ENCODE measurements around the gene TNS3.

The TNS3 gene

GRCh38 chr7:47379629-47380324, 202.1 kb downstream of the TNS3 start:
- no peak for DNase-seq (ENCODE audit: low read depth)
- H3K4me3 ChIP-seq (ENCODE audit: low read depth, low read length), result no peak overlapping the region

GRCh38 chr7:47378728-47379395, 203.0 kb downstream of the TNS3 start:
- H3K4me3 ChIP-seq (ENCODE audit: low read depth, low read length), result no peak overlapping the region
- no peak for TF ChIP-seq CTCF (IDR thresholded peaks at IDR 0.05; ENCODE audit: low read depth, low read length)
- no peak for TF ChIP-seq MAX (IDR thresholded peaks at IDR 0.05; ENCODE audit: low read depth, low read length)
- TF ChIP-seq MYC (IDR thresholded peaks at IDR 0.05; ENCODE audit: low read depth, low read length), result no peak
- TF ChIP-seq POLR2A (IDR thresholded peaks at IDR 0.05; ENCODE audit: extremely low read depth, insufficient read length), result no peak
- DNase-seq (ENCODE audit: low read depth), result no peak

More at GRCh38 chr7:47379629-47380324, 202.1 kb downstream of the TNS3 start:
- TF ChIP-seq MYC (IDR thresholded peaks at IDR 0.05; ENCODE audit: low read depth, low read length), result no peak
- no peak for TF ChIP-seq MAX (IDR thresholded peaks at IDR 0.05; ENCODE audit: low read depth, low read length)
- no peak for TF ChIP-seq POLR2A (IDR thresholded peaks at IDR 0.05; ENCODE audit: extremely low read depth, insufficient read length)
- no peak for TF ChIP-seq CTCF (IDR thresholded peaks at IDR 0.05; ENCODE audit: low read depth, low read length)

GRCh38 chr7:47377741-47378140, 204.2 kb downstream of the TNS3 start:
- TF ChIP-seq MAX (IDR thresholded peaks at IDR 0.05; ENCODE audit: low read depth, low read length) (no peak), MYC (IDR thresholded peaks at IDR 0.05; ENCODE audit: low read depth, low read length) (no peak), CTCF (IDR thresholded peaks at IDR 0.05; ENCODE audit: low read depth, low read length) (no peak), POLR2A (IDR thresholded peaks at IDR 0.05; ENCODE audit: extremely low read depth, insufficient read length) (no peak)
- DNase-seq (ENCODE audit: low read depth), result no peak

GRCh38 chr7:47376991-47377616, 204.8 kb downstream of the TNS3 start:
- H3K4me3 ChIP-seq (ENCODE audit: low read depth, low read length), result no peak overlapping the region
- no peak for DNase-seq (ENCODE audit: low read depth)
- TF ChIP-seq MYC (IDR thresholded peaks at IDR 0.05; ENCODE audit: low read depth, low read length), result no peak

More at GRCh38 chr7:47377741-47378140, 204.2 kb downstream of the TNS3 start:
- no peak overlapping the region for H3K4me3 ChIP-seq (ENCODE audit: low read depth, low read length)

GRCh38 chr7:47375121-47375938, 206.6 kb downstream of the TNS3 start:
- no peak for DNase-seq (ENCODE audit: low read depth)
- no peak for TF ChIP-seq MAX (IDR thresholded peaks at IDR 0.05; ENCODE audit: low read depth, low read length)
- TF ChIP-seq POLR2A (IDR thresholded peaks at IDR 0.05; ENCODE audit: extremely low read depth, insufficient read length), result no peak
- no peak for TF ChIP-seq MYC (IDR thresholded peaks at IDR 0.05; ENCODE audit: low read depth, low read length)
- TF ChIP-seq CTCF (IDR thresholded peaks at IDR 0.05; ENCODE audit: low read depth, low read length), result no peak
- no peak overlapping the region for H3K4me3 ChIP-seq (ENCODE audit: low read depth, low read length)
